Measurements from ENCODE around the gene STXBP6. TPM values are rescaled to one million over a fixed set of nuclear protein-coding genes. Genes with fewer than 3 reads are reported as not detected.
"Not testable (repeated sequence)": the region's sequence is repeated elsewhere in the genome, so short reads cannot be mapped to it uniquely, and the experiment has no call there.

STXBP6 gene
- total RNA-seq, 2 experiments from 2014 or later, result not detected

GRCh38 chr14:24803933-24804494 lies 245.9 kb downstream of the STXBP6 start:
- Mint-ChIP-seq H3K27ac (no peak overlapping the region), H3K27me3 (peaks cover 30% of the 10 kb centered on the region), H3K36me3 (ENCODE audit: low read depth) (no peaks in the 10 kb centered on the region), H3K9me3 (no peaks in the 10 kb centered on the region), H3K4me3 (no peak overlapping the region), H3K4me1 (ENCODE audit: low read depth) (no peaks in the 10 kb centered on the region)
- Histone ChIP-seq H3K27ac (ENCODE audit: low read depth in 1 of 2, low read length in 2 of 2) (no peak overlapping the region), H3K4me3 (ENCODE audit: low read length) (no peak overlapping the region), H3K4me1 (ENCODE audit: insufficient read depth, low read length) (no peaks in the 10 kb centered on the region), H3K9me3 (ENCODE audit: control insufficient read depth in 1 of 2, insufficient read depth in 1 of 2, low read length in 2 of 2) (no peaks in the 10 kb centered on the region), H3K27me3 (ENCODE audit: control insufficient read depth in 1 of 2, insufficient read depth in 2 of 2, low read length in 2 of 2) (peaks cover 7% of the 10 kb centered on the region in 2 experiments), H3K36me3 (ENCODE audit: insufficient read depth, low read length) (no peaks in the 10 kb centered on the region)
- DNase-seq (no peak), ATAC-seq (ENCODE audit: poor library complexity) (no peak)
- ChIA-PET POLR2A (no interaction called here), CTCF (no interaction called here)
- intact Hi-C loops (cut with DNase I, micrococcal nuclease), result no loop called here
- TF ChIP-seq, protein P1, sequence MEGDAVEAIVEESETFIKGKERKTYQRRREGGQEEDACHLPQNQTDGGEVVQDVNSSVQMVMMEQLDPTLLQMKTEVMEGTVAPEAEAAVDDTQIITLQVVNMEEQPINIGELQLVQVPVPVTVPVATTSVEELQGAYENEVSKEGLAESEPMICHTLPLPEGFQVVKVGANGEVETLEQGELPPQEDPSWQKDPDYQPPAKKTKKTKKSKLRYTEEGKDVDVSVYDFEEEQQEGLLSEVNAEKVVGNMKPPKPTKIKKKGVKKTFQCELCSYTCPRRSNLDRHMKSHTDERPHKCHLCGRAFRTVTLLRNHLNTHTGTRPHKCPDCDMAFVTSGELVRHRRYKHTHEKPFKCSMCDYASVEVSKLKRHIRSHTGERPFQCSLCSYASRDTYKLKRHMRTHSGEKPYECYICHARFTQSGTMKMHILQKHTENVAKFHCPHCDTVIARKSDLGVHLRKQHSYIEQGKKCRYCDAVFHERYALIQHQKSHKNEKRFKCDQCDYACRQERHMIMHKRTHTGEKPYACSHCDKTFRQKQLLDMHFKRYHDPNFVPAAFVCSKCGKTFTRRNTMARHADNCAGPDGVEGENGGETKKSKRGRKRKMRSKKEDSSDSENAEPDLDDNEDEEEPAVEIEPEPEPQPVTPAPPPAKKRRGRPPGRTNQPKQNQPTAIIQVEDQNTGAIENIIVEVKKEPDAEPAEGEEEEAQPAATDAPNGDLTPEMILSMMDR (IDR thresholded peaks at IDR 0.05), result no peak

DNA sequence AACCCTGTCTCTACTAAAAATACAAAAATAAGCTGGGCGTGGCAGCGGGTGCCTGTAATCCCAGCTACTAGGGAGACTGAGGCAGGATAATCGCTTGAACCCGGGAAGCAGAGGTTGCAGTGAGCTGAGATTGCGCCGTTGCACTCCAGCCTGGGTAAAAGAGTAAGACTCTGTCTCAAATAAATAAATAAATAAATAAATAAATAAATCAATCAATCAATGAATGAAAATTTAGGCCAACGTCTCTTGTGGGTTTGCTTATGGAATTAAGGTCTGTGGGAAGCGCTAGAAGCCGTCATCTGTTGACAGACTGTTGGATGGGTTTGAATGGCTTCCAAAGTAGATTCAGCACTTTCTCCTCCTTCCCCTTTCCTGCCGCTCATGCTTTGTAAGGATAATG lies 246.5 kb downstream of the STXBP6 start:
- intact Hi-C loops (cut with DNase I, micrococcal nuclease); H3K9me3 Mint-ChIP-seq; H3K4me1 Mint-ChIP-seq (ENCODE audit: low read depth); H3K4me3 Mint-ChIP-seq; POLR2A ChIA-PET; H3K27ac ChIP-seq (ENCODE audit: low read depth in 1 of 2, low read length in 2 of 2); H3K27me3 ChIP-seq (ENCODE audit: control insufficient read depth in 1 of 2, insufficient read depth in 2 of 2, low read length in 2 of 2); H3K36me3 ChIP-seq (ENCODE audit: insufficient read depth, low read length); DNase-seq; H3K4me1 ChIP-seq (ENCODE audit: insufficient read depth, low read length); H3K36me3 Mint-ChIP-seq (ENCODE audit: low read depth); CTCF ChIA-PET; H3K27ac Mint-ChIP-seq; H3K4me3 ChIP-seq (ENCODE audit: low read length); H3K9me3 ChIP-seq (ENCODE audit: control insufficient read depth in 1 of 2, insufficient read depth in 1 of 2, low read length in 2 of 2); ATAC-seq (ENCODE audit: poor library complexity): not testable (repeated sequence)
- H3K27me3 Mint-ChIP-seq, result peaks cover 27% of the 10 kb centered on the region

GRCh38 chr14:24802236-24802635 lies 247.7 kb downstream of the STXBP6 start:
- ChIA-PET CTCF (no interaction called here), POLR2A (no interaction called here)
- no peaks in the 10 kb centered on the region for H3K36me3 ChIP-seq (ENCODE audit: insufficient read depth, low read length)
- H3K4me1 ChIP-seq (ENCODE audit: insufficient read depth, low read length), result no peaks in the 10 kb centered on the region
- no peak overlapping the region for H3K27ac ChIP-seq (ENCODE audit: low read depth in 1 of 2, low read length in 2 of 2)
- H3K27ac Mint-ChIP-seq, result no peak overlapping the region
- ATAC-seq (ENCODE audit: poor library complexity) (no peak), DNase-seq (no peak)
- no peak overlapping the region for H3K4me3 ChIP-seq (ENCODE audit: low read length)
- H3K4me1 Mint-ChIP-seq (ENCODE audit: low read depth), result no peaks in the 10 kb centered on the region
- no peaks in the 10 kb centered on the region for H3K9me3 Mint-ChIP-seq
- no peaks in the 10 kb centered on the region for H3K36me3 Mint-ChIP-seq (ENCODE audit: low read depth)
- H3K27me3 ChIP-seq (ENCODE audit: control insufficient read depth in 1 of 2, insufficient read depth in 2 of 2, low read length in 2 of 2), result peaks cover 0 to 2% of the 10 kb centered on the region in 2 experiments
- TF ChIP-seq, protein P1 (IDR thresholded peaks at IDR 0.05), result no peak
- H3K27me3 Mint-ChIP-seq, result peaks cover 22% of the 10 kb centered on the region
- H3K9me3 ChIP-seq (ENCODE audit: control insufficient read depth in 1 of 2, insufficient read depth in 1 of 2, low read length in 2 of 2), result no peaks in the 10 kb centered on the region
- intact Hi-C loops (cut with DNase I, micrococcal nuclease), result no loop called here
- H3K4me3 Mint-ChIP-seq, result no peak overlapping the region

GRCh38 chr14:24801024-24801423 lies 248.9 kb downstream of the STXBP6 start:
- Histone ChIP-seq H3K27ac (ENCODE audit: low read depth in 1 of 2, low read length in 2 of 2) (no peak overlapping the region), H3K4me1 (ENCODE audit: insufficient read depth, low read length) (no peaks in the 10 kb centered on the region), H3K36me3 (ENCODE audit: insufficient read depth, low read length) (no peaks in the 10 kb centered on the region), H3K4me3 (ENCODE audit: low read length) (no peak overlapping the region), H3K9me3 (ENCODE audit: control insufficient read depth in 1 of 2, insufficient read depth in 1 of 2, low read length in 2 of 2) (no peaks in the 10 kb centered on the region), H3K27me3 (ENCODE audit: control insufficient read depth in 1 of 2, insufficient read depth in 2 of 2, low read length in 2 of 2) (peaks cover 0 to 2% of the 10 kb centered on the region in 2 experiments)
- ChIA-PET CTCF (no interaction called here), POLR2A (no interaction called here)
- peaks cover 13% of the 10 kb centered on the region for H3K27me3 Mint-ChIP-seq
- no peak overlapping the region for H3K4me3 Mint-ChIP-seq
- H3K4me1 Mint-ChIP-seq (ENCODE audit: low read depth), result no peaks in the 10 kb centered on the region
- no peak overlapping the region for H3K27ac Mint-ChIP-seq
- TF ChIP-seq, protein P1 (IDR thresholded peaks at IDR 0.05), result no peak
- intact Hi-C loops (cut with DNase I, micrococcal nuclease), result no loop called here
- DNase-seq (no peak), ATAC-seq (ENCODE audit: poor library complexity) (no peak)
- H3K9me3 Mint-ChIP-seq, result no peaks in the 10 kb centered on the region
- no peaks in the 10 kb centered on the region for H3K36me3 Mint-ChIP-seq (ENCODE audit: low read depth)

Data from CD4-positive, alpha-beta T cell (primary cell).